Astrocyte of the hippocampus (primary cell): Measurements from ENCODE around the gene CALN1.

Experiments
- DNase-seq: peaks from one replicate; pipeline ENCODE4 v3.0.0; 2011; ENCODE audit warnings: low read depth, low spot score

Gene CALN1

DNA sequence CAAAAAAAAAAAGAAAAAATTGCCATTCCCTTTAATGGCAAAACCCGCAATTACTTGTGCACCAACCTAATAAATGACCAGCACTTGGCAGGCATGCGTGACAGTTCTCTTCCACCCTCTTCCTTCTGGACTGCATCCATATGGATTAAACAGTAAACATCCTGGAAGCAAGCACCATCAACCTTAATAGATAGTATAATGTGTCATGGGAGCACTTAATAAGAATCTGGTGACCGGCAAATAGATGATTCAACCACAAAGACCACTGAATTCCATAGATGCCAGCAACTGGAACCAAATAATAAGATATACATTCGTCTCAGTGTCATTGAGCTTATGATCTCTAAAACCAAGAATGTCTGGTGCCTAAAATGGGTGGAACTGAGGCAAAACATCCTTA, 610.2 kb downstream of the CALN1 start:
- DNase-seq, result peak; percentile 25

GRCh38 chr7:71800321-71800720, 611.8 kb downstream of the CALN1 start:
- no peak for DNase-seq

- no peak for DNase-seq
These were observed 616.7 kb downstream of the CALN1 start for GRCh38 chr7:71795410-71795809.

DNA sequence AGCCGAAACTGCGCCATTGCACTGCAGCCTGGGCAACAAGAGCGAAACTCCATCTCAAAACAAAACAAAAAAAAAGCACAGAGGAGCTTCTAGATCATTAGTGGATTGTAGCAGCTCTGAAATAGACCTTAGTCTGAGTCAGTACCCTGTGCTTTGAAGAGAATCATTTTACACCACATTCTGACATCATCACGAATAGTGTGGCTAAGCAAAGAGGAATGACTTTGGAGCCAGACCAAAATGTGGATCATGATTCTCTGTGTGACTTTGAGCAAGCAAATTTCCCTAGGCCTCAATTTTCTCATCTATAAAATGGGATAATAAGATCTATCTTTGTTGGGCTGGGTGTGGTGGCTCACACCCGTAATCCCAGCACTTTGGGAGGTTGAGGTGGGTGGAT, 618.9 kb downstream of the CALN1 start:
- peak; percentile 83 for DNase-seq

GRCh38 chr7:71787513-71787912, 624.6 kb downstream of the CALN1 start:
- no peak for DNase-seq

DNA sequence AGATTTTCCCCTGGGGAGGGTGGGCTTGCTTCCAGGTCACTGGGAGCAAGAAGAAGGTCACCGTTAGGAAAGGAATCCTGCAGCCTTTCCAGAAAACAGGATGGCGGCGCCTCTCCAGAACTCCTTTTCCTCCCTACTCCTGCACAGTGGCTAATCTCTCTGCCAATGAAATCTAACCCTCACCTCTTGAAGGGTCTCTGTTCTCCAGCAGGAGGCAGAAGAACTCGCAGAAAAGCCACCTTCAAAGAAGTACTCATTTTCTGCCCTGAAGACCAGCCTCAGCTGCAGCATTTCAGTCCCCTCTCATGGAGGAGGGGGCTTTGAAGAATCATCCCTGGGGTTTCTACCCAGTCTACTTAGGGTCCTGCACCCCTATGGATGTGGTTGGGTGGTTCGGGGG, 626.9 kb downstream of the CALN1 start:
- no peak for DNase-seq

DNA sequence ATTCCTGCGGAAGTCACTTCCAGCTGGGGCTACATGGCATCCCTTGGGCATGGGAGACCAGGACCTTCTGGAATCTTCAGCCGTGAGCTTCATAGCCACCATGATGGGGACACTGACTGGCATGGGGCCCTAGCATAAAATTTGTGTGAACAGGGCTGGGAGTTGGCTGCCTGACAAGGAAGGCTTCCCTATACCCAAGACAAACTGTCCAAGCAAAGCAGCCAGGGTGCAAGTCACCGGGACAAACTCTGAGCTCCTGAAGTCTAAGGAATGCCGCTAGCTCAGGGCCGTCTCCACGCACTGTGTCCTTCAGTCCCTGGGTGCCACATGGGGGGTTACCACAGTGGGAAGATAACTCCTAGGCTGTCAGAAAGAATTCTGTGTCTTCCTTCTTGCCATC, 627.4 kb downstream of the CALN1 start:
- no peak for DNase-seq

DNA sequence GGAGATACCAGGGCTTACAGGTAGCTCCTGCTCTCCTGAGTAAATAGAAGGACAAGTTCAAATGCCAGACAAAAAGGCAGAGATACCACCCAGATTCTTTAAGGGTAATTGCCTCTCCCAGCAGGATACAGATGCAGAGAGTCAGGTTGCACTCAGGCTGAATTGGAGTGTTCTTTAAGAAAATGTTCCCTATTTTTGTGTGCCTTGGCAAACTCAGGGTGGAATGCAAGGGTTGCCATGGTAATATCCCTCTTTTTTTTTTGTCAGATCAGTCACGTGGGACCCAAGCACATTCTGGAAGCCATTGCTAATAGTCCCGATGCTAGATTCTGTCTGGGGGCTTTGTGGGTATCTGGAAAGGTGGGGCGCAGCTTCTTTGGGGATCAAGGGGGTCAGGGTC, 628.0 kb downstream of the CALN1 start:
- DNase-seq, result peak; percentile 10

- no peak for DNase-seq
These were observed 628.4 kb downstream of the CALN1 start for GRCh38 chr7:71783779-71784178.

DNA sequence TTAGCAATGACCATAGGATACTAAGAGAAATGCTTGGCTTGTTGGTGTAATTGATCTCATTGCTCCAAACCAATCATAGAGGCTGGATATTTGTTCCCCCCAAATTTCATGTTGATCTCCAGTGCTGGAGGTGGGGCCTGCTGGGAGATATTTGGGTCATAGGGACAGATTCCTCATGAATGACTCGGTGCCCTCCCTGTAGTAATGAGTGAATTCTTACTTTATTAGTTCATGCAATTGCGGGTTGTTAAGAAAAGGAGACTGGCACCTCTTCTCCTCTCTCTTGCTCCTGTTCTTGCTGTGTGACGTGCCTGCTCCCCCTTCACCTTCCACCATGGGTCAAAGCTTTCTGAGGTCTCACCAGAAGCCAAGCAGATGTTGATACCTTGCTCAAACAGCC, 630.1 kb downstream of the CALN1 start:
- DNase-seq, result no peak

GRCh38 chr7:71780282-71780681, 631.9 kb downstream of the CALN1 start:
- no peak for DNase-seq

DNA sequence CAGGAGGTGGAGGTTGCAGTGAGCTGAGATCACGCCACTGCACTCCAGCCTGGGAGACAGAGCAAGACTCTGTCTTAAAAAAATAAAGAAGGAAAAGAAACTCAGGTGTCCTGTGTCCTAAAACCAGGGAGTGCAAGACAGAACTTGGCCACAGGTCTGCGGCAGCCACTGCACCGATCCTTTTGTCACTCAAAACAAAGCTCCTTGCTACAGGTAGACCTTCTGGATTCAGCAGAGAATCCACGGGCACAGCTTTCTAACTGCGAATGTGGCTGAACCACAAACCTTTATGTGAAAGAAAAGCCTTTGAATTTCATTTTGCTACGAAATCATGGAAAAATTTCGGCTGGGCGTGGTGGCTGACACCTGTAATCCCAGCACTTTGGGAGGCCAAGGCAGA, 634.9 kb downstream of the CALN1 start:
- DNase-seq, result no peak

GRCh38 chr7:71776726-71777125, 635.4 kb downstream of the CALN1 start:
- no peak for DNase-seq

GRCh38 chr7:71775648-71776047, 636.5 kb downstream of the CALN1 start:
- peak; percentile 61 for DNase-seq

- no peak for DNase-seq
These were observed 639.4 kb downstream of the CALN1 start for GRCh38 chr7:71772779-71773178.

DNA sequence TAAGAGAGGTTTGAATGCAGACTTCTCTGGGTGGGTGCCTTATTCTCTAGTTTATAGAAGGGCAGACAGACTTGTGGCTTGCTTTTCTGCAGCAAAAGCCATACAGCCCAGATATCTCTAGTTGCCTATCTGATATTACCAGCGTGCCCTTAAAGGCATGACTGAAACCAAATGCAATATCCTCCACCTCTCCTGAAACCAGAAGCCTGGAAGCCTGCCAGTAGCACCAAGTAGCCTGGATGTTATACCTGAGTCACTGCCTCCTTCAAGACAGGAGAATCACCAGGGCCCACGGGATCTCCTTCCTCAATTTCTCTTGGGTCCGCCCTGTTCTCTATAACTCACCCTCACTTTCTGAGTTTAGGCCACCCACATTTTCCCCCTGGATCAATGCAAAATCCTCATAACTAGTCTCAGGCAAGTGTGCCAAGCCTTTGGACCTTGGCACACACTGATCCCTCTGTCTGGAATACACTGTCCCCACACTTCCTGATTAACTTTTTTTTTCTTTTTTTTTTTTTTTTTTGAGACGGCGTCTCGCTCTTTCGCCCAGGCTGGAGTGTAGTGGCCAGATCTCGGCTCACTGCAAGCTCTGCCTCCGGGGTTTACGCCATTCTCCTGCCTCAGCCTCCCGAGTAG, 641.8 kb downstream of the CALN1 start:
- peak; percentile 57 for DNase-seq

- DNase-seq, result peak; percentile 14
These were observed 642.8 kb downstream of the CALN1 start for GRCh38 chr7:71769326-71769725.

DNA sequence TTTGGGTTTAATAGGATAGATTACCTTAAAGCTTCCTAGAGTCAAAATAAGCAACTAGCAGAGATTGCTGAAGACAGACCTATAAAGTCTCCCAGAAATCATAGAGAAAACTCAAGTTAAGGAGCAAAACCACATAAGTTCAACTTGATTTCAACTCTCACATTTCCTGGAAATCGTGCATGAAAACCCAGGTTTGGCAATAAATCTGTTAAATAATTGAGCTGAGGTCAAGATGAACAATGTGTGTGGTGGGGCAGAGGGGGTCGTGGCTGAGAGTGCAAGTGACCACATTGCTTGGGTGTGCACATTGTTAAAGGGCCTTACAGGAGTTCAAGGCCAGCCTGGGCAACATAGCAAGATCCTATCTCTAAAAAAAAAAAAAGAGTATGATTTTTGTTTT, 643.7 kb downstream of the CALN1 start:
- DNase-seq, result peak; percentile 36

DNA sequence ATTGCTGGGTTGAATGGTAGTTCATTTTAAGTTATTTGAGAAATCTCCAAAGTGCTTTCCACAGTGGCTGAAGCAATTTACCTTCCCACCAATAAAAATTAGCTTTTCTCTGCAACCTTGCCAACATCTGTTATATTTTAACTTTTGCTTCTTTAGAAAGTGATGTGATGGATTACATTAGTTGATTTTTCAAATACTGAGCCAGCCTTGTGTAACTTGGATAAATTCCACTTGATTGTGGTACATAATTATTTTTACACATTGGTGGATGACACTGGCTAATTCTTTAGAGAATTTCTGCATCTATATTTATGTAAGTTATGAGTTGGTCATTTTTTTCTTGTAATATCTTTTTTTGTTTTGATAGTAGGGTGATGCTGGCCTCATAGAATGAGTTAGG, 646.1 kb downstream of the CALN1 start:
- DNase-seq, result no peak

DNA sequence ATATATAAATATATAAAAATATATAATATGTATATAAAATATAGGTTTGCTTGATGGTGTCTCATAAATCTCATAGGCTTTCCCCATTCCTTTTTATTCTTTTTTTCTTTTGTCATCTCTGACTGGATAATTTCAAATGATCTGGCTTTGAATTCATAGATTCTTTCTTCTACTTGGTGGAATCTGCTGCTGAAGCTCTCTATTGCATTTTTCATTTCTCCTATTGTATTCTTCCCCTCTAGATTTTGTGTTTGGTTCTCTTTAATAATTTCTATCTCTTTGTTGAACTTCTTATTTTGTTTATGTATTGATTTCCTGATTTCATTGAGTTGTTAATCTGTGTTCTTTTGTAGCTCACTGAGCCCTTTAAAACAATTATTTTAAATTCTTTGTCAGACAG, 650.8 kb downstream of the CALN1 start:
- no peak for DNase-seq

DNA sequence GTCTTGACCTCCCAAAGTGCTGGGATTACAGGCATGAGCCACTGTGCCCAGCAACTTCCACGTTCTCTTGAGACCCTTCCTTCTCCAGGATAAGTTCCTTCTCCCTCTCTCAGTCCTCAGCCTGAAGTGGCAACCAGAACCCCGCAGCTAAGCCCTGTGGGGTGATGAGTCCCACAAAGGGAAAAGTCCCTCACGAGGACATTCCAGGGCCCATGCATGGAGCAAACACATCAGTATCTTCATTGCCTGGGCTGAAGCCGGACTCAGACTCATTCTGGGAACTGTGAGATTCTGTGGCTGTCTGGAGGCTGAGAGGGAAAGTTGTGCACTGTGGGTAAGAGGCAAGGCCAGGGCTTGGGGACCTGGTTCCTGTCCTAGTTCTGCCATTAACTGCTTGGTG, 657.3 kb downstream of the CALN1 start:
- DNase-seq, result no peak

DNA sequence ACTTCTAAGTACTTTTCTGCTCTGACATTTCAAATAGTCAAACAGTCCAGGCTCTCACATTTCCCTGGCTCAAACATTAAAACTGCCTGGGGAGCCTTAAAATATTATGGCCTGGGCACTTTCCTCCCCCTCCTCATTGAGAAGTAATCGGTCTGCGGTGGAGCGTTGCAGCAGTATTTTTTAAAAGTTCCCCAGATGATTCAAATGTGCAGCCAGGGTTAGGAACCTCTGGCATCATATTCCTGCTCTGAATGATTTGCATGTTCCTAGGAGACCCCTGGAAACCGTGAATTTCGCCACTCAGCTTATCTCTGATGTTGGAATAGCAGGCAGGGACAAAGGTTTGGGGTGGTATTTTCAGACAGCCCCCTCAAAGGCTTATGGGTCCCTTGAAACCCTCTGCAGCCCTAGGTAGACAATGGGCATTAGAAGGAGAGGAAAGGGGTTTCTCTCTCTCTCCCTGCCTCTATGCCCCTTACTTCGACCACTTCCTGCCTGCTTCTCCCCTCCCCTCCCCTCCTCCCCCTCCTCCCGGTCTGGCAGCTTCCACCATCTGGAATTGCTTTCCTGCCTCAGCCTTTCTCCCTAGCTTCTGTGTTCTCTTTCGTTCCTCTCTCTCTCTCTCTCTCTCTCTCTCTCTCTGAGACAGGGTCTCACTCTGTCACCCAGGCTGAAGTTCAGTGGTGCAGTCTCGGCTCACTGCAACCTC, 658.0 kb downstream of the CALN1 start:
- DNase-seq, result no peak

DNA sequence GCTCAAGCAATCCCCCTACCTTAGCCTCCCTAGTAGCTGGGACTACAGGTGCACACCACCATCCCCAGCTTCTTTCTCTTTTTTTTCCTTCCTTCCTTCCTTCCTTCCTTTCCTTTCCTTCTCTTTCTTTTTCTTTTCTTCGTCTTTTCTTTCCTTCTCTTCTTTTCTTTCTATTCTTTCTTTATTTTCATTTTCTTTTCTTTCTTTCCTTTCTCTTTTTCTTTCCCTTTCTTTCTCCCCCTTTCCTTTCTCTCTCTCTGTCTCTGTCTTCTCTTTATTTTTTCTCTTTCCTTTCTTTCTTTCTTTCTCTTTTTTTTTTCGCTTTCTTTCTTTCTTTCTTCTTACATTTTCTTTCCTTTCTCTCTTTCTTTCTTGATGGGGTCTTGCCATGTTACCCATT, 658.9 kb downstream of the CALN1 start:
- no peak for DNase-seq
